ENCODE data around the gene DENND2A. TPM values are rescaled to one million over a fixed set of nuclear protein-coding genes. Genes with fewer than 3 reads are reported as not detected.

Gene DENND2A
- total and polyA plus RNA-seq, 11 donors: 4.6 to 17.9 (median 10.0) TPM

DNA sequence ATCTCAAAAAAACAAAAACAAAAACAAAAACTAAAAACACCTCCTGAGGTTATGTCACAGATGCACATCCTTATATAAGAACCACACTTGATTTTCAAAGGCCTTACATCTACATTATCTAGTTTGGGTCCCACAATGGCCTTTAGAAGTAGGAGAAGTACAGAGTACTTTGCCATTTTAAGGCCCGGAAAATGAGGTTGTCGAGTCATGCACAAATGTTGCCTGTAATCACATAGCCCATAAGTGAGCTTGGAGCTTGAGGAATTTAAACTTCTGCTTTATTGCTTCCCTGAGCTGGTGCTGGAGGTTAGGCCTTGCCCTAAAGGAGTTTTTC is 151.6 kb downstream of the DENND2A start:
- intact Hi-C loops (cut with DNase I): no loop called here
- H3K27me3 ChIP-seq: no peaks in the 10 kb centered on the region
- ATAC-seq (no peak), DNase-seq (no peak)
- H3K27ac ChIP-seq: no peak overlapping the region
- H3K4me1 ChIP-seq: peaks cover 0 to 7% (median 0%) of the 10 kb centered on the region in 12 donors
- H3K9me3 ChIP-seq: no peaks in the 10 kb centered on the region
- 77 to 86% (median 85%) methylated on average over 2 of the region's 2 CpGs for WGBS, 4 donors
- no peaks in the 10 kb centered on the region for H3K36me3 ChIP-seq
- no peak for TF ChIP-seq POLR2A (IDR thresholded peaks at IDR 0.05)
- TF ChIP-seq, protein P1, sequence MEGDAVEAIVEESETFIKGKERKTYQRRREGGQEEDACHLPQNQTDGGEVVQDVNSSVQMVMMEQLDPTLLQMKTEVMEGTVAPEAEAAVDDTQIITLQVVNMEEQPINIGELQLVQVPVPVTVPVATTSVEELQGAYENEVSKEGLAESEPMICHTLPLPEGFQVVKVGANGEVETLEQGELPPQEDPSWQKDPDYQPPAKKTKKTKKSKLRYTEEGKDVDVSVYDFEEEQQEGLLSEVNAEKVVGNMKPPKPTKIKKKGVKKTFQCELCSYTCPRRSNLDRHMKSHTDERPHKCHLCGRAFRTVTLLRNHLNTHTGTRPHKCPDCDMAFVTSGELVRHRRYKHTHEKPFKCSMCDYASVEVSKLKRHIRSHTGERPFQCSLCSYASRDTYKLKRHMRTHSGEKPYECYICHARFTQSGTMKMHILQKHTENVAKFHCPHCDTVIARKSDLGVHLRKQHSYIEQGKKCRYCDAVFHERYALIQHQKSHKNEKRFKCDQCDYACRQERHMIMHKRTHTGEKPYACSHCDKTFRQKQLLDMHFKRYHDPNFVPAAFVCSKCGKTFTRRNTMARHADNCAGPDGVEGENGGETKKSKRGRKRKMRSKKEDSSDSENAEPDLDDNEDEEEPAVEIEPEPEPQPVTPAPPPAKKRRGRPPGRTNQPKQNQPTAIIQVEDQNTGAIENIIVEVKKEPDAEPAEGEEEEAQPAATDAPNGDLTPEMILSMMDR (IDR thresholded peaks at IDR 0.05): no peak
- no peak overlapping the region for H3K4me3 ChIP-seq

GRCh38 chr7:140485500-140486265 is 154.9 kb downstream of the DENND2A start:
- Histone ChIP-seq H3K27ac (no peak overlapping the region), H3K36me3 (no peaks in the 10 kb centered on the region), H3K4me1 (peaks cover 0 to 7% (median 0%) of the 10 kb centered on the region in 12 donors), H3K4me3 (no peak overlapping the region), H3K9me3 (no peaks in the 10 kb centered on the region), H3K27me3 (no peaks in the 10 kb centered on the region)
- DNase-seq (no peak), ATAC-seq (no peak)
- intact Hi-C loops (cut with DNase I): no loop called here
- 74 to 90% (median 80%) methylated on average over 13 to 14 of the region's 14 CpGs for WGBS, 4 donors
- no peak for TF ChIP-seq POLR2A (IDR thresholded peaks at IDR 0.05)
- TF ChIP-seq, protein P1 (IDR thresholded peaks at IDR 0.05): no peak

- TF ChIP-seq, protein P1 (IDR thresholded peaks at IDR 0.05): no peak
- no peak for TF ChIP-seq POLR2A (IDR thresholded peaks at IDR 0.05)
- DNase-seq (no peak), ATAC-seq (no peak)
- no peaks in the 10 kb centered on the region for H3K36me3 ChIP-seq
- intact Hi-C loops (cut with DNase I): no loop called here
- no peak overlapping the region for H3K27ac ChIP-seq
- H3K4me3 ChIP-seq: no peak overlapping the region
- H3K9me3 ChIP-seq: no peaks in the 10 kb centered on the region
- WGBS, 4 donors: 65 to 72% (median 66%) methylated on average over 5 of the region's 5 CpGs
- no peaks in the 10 kb centered on the region for H3K27me3 ChIP-seq
- H3K4me1 ChIP-seq: peaks cover 0 to 7% (median 0%) of the 10 kb centered on the region in 12 donors
Observed at GRCh38 chr7:140484951-140485499, 155.6 kb downstream of the DENND2A start.

GRCh38 chr7:140484479-140484878 is 156.1 kb downstream of the DENND2A start:
- no peaks in the 10 kb centered on the region for H3K36me3 ChIP-seq
- ATAC-seq (no peak), DNase-seq (no peak)
- no peak for TF ChIP-seq POLR2A (IDR thresholded peaks at IDR 0.05)
- TF ChIP-seq, protein P1 (IDR thresholded peaks at IDR 0.05): no peak
- 85 to 91% (median 88%) methylated on average over 3 of the region's 3 CpGs for WGBS, 4 donors
- H3K27ac ChIP-seq: no peak overlapping the region
- intact Hi-C loops (cut with DNase I): no loop called here
- no peaks in the 10 kb centered on the region for H3K27me3 ChIP-seq
- H3K4me1 ChIP-seq: peaks cover 0 to 11% (median 2%) of the 10 kb centered on the region in 12 donors
- no peak overlapping the region for H3K4me3 ChIP-seq
- H3K9me3 ChIP-seq: no peaks in the 10 kb centered on the region
